Activated CD4-positive, CD25-positive, alpha-beta regulatory T cell treated with anti-CD3 and anti-CD28 coated beads, Interleukin-2, amount 50 U/mL, for 24 hours (primary cell): ENCODE data around the gene RIT2.

Experiments used
- ATAC-seq, 2 donors: fragments of 150-1000 bp; cut with Tn5 transposase; one replicate each; pipeline ENCODE4 v1.10.0; 2021; ENCODE audit warnings: mild to moderate bottlenecking in 1 of 2, moderate library complexity in 1 of 2

Gene RIT2

GRCh38 chr18:43115076-43115921 lies at the start of gene RIT2:
RIT2 (minus strand) TSS chr18:43115685.
- ATAC-seq: no peak

- ATAC-seq: no peak
These were observed 46.0 kb upstream of the RIT2 start for GRCh38 chr18:43161528-43161927.

- no peak for ATAC-seq
These were observed 45.0 kb upstream of the RIT2 start for GRCh38 chr18:43160509-43160908.

GRCh38 chr18:43159926-43160325 lies 44.4 kb upstream of the RIT2 start:
- ATAC-seq: no peak

GRCh38 chr18:43159086-43159770 lies 43.7 kb upstream of the RIT2 start:
- no peak for ATAC-seq

GRCh38 chr18:43158381-43158780 lies 42.9 kb upstream of the RIT2 start:
- no peak for ATAC-seq

GRCh38 chr18:43155842-43156241 lies 40.4 kb upstream of the RIT2 start:
- no peak for ATAC-seq

- ATAC-seq: no peak
These were observed 32.7 kb upstream of the RIT2 start for GRCh38 chr18:43148231-43148630.

- no peak for ATAC-seq
These were observed 25.7 kb upstream of the RIT2 start for GRCh38 chr18:43141208-43141607.

- no peak for ATAC-seq
These were observed 23.9 kb upstream of the RIT2 start for GRCh38 chr18:43139288-43139946.

- ATAC-seq: no peak
These were observed 19.4 kb upstream of the RIT2 start for GRCh38 chr18:43134876-43135275.

GRCh38 chr18:43130716-43131260 lies 15.3 kb upstream of the RIT2 start:
- ATAC-seq: no peak

- no peak for ATAC-seq
These were observed 14.6 kb upstream of the RIT2 start for GRCh38 chr18:43129946-43130524.

GRCh38 chr18:43125471-43125870 lies 10.0 kb upstream of the RIT2 start:
- no peak for ATAC-seq

- ATAC-seq: no peak
These were observed 7.5 kb upstream of the RIT2 start for GRCh38 chr18:43122955-43123354.

GRCh38 chr18:43116699-43117294 lies 1.3 kb upstream of the RIT2 start:
- ATAC-seq: no peak

- ATAC-seq: no peak
These were observed 2.1 kb downstream of the RIT2 start for GRCh38 chr18:43113220-43113895.

- ATAC-seq: no peak
These were observed 6.6 kb downstream of the RIT2 start for GRCh38 chr18:43108882-43109281.

- no peak for ATAC-seq
These were observed 7.0 kb downstream of the RIT2 start for GRCh38 chr18:43108469-43108868.

GRCh38 chr18:43093646-43094045 lies 21.8 kb downstream of the RIT2 start:
- no peak for ATAC-seq

- ATAC-seq: no peak
These were observed 22.9 kb downstream of the RIT2 start for GRCh38 chr18:43092539-43092938.

- no peak for ATAC-seq
These were observed 34.1 kb downstream of the RIT2 start for GRCh38 chr18:43081396-43081795.
